Measurements from ENCODE around the gene SH3YL1. TPM values are rescaled to one million over a fixed set of nuclear protein-coding genes. Genes with fewer than 3 reads are reported as not detected.

Gene SH3YL1
- total and polyA plus RNA-seq, 10 donors, result 30.6 to 72.8 (median 37.0) TPM

GRCh38 chr2:305366-305765, 41.5 kb upstream of the SH3YL1 start:
- DNase-seq, result no peak
- WGBS, 5 donors, result 81 to 92% (median 91%) methylated on average over 9 of the region's 9 CpGs
- Histone ChIP-seq H3K27ac (no peak overlapping the region), H3K4me1 (no peaks in the 10 kb centered on the region), H3K9me3 (peaks cover 0 to 16% (median 8%) of the 10 kb centered on the region in 8 donors), H3K36me3 (no peaks in the 10 kb centered on the region), H3K4me3 (no peak overlapping the region), H3K27me3 (replicated peaks in 1 of 7) (no peaks in the 10 kb centered on the region)
- no peak for TF ChIP-seq CTCF (IDR thresholded peaks at IDR 0.05 in 8 of 11, conservative IDR thresholded peaks at IDR 0.05 in 3 of 11)
- no peak for TF ChIP-seq POLR2AphosphoS5 (IDR thresholded peaks at IDR 0.05)
- TF ChIP-seq POLR2A (IDR thresholded peaks at IDR 0.05), result no peak
- intact Hi-C loops (cut with DNase I; ENCODE audit: low total_unique reads), result no loop called here

GRCh38 chr2:296354-296753, 32.5 kb upstream of the SH3YL1 start:
- no peak for DNase-seq
- H3K27me3 ChIP-seq (replicated peaks in 1 of 7), result peaks cover 0 to 25% (median 0%) of the 10 kb centered on the region in 7 donors
- TF ChIP-seq POLR2A (IDR thresholded peaks at IDR 0.05), result no peak
- no peak for TF ChIP-seq POLR2AphosphoS5 (IDR thresholded peaks at IDR 0.05)
- TF ChIP-seq CTCF (IDR thresholded peaks at IDR 0.05 in 8 of 11, conservative IDR thresholded peaks at IDR 0.05 in 3 of 11), result no peak
- H3K4me3 ChIP-seq, result no peak overlapping the region
- H3K4me1 ChIP-seq, result no peaks in the 10 kb centered on the region
- no peaks in the 10 kb centered on the region for H3K36me3 ChIP-seq
- WGBS, 5 donors, result 43 to 86% (median 73%) methylated on average over 2 to 3 of the region's 3 CpGs
- H3K9me3 ChIP-seq, result peaks cover 0 to 12% (median 5%) of the 10 kb centered on the region in 8 donors
- no peak overlapping the region for H3K27ac ChIP-seq
- intact Hi-C loops (cut with DNase I; ENCODE audit: low total_unique reads), result no loop called here

DNA sequence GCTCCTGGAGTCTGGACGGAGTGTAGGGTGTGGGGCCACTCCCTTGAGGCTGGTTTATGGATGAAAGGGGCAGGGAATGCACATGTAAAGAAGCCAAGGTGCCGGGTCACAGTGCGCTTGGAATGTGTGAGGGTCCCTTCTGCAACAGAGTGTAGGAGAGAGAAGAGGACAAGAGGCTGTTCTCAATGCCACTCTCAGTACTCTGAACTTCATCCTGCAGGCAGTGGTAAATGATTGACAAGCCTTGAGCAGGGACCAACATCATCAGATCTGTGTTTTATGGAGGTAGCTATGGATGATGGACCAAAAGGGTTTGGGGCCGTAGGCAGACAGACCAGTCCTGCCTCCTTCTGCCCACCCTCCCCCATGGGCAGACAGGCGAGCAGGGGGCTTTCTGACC, 31.3 kb upstream of the SH3YL1 start:
- H3K9me3 ChIP-seq, result peaks cover 0 to 10% (median 1%) of the 10 kb centered on the region in 8 donors
- H3K4me1 ChIP-seq, result peaks cover 0 to 3% (median 1%) of the 10 kb centered on the region in 6 donors
- H3K27ac ChIP-seq, result no peak overlapping the region
- intact Hi-C loops (cut with DNase I; ENCODE audit: low total_unique reads), result no loop called here
- H3K4me3 ChIP-seq, result no peak overlapping the region
- no peaks in the 10 kb centered on the region for H3K36me3 ChIP-seq
- 77 to 87% (median 84%) methylated on average over 4 to 5 of the region's 5 CpGs for WGBS, 5 donors
- DNase-seq, result no peak
- peaks cover 0 to 36% (median 4%) of the 10 kb centered on the region in 7 donors for H3K27me3 ChIP-seq (replicated peaks in 1 of 7)
- TF ChIP-seq POLR2A (IDR thresholded peaks at IDR 0.05) (no peak), CTCF (IDR thresholded peaks at IDR 0.05 in 8 of 11, conservative IDR thresholded peaks at IDR 0.05 in 3 of 11) (no peak), POLR2AphosphoS5 (IDR thresholded peaks at IDR 0.05) (no peak)

DNA sequence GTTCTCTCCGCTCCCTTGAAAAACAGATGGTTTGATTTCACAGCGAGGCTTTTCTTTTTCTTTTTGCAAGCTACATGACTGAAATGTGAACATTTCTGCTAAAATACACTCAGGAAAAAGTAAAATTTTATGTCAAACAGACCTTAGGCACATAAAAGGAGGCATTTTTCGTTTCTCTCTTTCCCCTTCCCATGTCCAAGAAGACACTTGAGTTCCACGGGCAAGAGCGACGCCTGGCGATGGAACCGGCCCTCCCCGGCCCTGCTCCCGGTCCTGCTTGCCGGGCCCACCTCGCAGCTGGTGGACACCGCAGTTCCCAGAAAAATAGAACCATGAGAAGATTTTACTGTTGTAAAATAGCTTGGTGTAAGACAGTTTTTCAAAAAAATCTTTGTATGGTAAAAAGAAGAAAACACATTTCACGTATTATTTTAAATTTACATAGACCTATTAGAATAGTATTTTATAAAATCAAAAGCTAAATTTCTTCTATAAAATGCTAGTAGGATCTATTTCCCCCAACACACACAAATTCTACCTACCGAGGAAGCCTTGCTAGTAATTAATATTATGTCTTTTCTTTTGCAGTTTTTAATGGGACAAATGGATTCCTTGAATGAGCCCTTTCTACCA, 26.4 kb upstream of the SH3YL1 start:
- TF ChIP-seq CTCF (IDR thresholded peaks at IDR 0.05 in 8 of 11, conservative IDR thresholded peaks at IDR 0.05 in 3 of 11) (peak; percentile 24 to 82 (median 70)), POLR2AphosphoS5 (IDR thresholded peaks at IDR 0.05) (peak in 2 of 3 donors; percentile 23 to 43), POLR2A (IDR thresholded peaks at IDR 0.05) (no peak)
- intact Hi-C loops (cut with DNase I; ENCODE audit: low total_unique reads), result loop anchor here (5.0 kb wide), 1 partner anchor 118 kb away; no protein-coding TSS in a partner anchor
- Histone ChIP-seq H3K4me1 (peaks cover 13 to 43% (median 33%) of the 10 kb centered on the region in 6 donors), H3K27ac (peak overlapping the region in 6 of 8 donors; percentile 27 to 66 (median 42)), H3K4me3 (peak overlapping the region; percentile 33 to 70 (median 48)), H3K27me3 (replicated peaks in 1 of 7) (peaks cover 0 to 62% (median 36%) of the 10 kb centered on the region in 7 donors), H3K9me3 (no peaks in the 10 kb centered on the region), H3K36me3 (no peaks in the 10 kb centered on the region)
- peak; percentile 86 for DNase-seq
- 8 to 12% (median 9%) methylated on average over 15 of the region's 15 CpGs for WGBS, 5 donors
